HG02642 (cell line): Measurements from ENCODE around the gene NAV2.

ENCODE experiments used
- ATAC-seq: cut with Tn5 transposase; IDR thresholded peaks from one replicate; pipeline ENCODE4 v1.9.1; 2021; ENCODE audit warnings: mild to moderate bottlenecking; ENCODE audit not compliant: unreplicated experiment, poor library complexity

NAV2 gene

DNA sequence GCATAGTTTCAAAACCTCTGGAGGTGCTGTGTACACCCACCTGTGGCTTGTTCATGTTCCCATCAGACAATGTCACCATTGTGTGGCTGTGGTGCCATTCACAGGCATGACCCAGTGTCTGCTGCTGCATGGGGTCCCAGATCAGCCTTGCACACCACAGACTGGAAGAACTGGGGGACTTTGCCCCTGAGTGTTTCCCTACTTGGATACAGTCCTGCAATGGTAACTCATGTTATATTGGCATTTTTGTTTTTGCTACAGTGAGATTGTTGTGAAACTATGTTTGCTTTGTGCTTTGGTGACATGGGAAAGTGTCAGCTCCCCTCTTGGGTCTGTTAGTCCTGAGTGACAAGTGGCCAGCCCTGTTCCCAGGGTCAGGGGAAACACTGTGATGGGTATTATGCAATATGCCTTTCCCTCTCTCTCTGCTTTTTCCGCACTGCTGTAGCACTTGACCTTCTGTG is 108.8 kb downstream of the NAV2 start:
- ATAC-seq: no peak

DNA sequence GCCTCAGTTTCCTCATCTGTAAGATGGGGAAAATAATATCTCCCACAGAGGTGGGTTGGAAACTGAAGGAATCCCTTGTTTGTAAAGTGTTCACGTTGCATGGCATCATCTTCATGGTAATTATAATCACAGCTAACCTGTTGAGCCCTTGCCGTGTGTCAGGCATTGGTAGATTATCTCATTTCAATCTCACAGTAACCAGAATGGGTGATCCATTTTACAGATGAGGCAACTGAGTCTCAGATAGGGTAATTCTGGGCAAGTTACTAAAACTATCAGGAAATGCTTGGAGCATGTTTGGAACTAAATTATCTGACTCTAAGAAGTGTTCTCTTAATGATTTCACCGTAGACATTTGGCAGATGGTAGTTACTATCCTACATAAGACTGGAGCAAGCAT is 109.4 kb downstream of the NAV2 start:
- no peak for ATAC-seq

DNA sequence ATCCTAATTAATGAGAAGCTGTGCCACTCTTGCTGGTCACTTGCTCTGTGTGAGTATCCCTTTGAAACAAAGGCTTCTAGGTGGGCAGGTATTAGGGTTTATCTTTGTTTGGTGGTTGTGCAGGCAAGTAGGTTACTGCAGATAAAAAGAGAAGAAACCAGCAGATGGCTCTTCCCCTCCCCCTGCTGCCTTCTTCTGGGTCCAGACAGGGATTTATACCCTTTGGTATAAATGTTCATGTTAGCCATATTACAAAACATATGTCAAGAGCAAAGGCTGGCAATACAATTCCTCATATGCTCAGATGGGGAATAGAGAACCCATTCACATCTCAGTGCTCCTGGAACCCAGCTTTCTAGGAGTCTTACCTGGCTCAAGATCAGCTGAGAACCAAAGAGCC is 109.9 kb downstream of the NAV2 start:
- ATAC-seq: no peak

DNA sequence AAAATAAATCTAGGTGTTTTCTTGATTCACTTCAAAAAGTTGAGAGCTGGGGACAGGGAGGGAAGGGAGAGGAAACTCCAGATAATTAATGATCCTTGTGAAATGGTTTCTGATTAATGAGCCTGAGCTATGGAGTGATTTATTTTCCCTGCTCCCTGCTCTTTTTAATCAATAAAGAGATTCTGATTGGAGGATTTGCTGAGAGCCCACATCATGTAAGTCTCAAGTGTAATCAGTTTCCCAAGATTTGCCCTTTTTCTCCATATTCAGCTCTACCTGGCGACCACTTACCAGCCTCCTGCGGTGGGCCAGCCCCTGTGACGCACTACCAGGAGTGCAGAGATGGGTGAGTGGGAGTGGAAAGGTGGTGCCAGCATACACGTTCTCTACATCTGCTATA is 114.0 kb downstream of the NAV2 start:
- ATAC-seq: no peak

DNA sequence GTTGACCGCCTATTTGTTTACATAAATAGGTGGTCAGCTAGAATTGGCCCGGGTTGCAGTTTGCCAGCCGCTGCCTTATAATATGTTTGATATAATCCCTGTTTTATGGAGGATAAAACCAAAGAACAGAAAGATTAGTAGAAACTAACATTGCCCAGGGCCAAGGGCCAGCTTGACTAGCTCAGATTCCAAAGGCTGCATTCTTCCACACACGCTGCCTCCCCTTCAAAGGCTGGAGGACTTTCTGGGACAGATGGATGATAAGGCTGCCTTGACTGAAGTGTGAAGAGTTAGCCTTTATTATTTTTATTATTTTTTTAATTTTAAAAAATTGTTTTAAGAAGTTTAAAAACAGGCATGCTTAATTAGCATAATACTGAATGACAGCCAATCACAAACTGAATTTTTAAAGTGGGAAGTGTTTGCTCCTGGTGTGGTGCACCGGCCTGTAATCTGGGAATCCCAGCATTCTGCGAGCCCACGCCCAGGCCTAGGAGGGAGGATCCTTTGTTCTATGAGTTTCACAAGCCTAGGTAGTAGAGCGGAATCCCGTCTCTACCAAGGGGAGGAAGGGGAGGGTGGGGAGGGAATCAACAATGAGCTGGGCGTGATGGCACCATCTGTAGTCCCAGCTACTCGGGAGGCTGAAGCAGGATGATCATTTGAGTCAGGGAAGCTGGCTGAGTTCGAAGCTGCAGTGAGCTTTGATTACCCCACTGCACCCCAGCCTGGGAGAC is 114.9 kb downstream of the NAV2 start:
- ATAC-seq: no peak

DNA sequence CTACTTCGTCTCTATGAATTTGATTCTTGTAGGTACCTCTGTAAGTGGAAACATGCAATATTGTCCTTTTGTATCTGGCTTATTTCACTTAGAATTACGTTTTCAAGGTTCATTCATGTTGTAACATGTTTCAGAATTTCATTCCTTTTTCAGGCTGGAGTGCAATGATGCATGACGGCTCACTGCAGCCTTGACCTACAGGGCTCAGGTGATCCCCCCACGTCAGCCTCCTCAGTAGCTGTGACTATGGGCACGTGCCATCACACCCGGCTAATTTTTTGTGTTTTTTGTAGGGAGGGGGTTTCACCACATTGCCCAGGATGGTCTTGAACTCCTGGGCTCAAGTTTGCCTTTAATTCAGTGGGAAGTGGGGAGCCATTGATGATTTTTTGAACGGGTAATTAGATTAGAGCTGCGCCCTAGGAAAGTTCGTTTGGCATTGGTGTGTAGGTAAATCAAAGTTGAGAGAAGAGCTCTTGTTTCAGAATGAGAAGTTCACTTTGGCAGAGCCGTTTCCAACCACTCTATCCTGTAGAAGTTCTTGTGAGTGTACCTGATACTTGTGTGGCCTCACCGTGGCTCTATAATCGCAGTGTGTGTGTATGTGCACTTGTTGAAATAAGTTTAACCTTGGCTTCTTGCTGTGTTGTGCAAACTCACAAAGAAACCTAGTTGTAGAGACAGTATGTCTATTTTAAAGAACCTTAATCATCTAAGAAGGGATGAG is 115.9 kb downstream of the NAV2 start:
- ATAC-seq: no peak

DNA sequence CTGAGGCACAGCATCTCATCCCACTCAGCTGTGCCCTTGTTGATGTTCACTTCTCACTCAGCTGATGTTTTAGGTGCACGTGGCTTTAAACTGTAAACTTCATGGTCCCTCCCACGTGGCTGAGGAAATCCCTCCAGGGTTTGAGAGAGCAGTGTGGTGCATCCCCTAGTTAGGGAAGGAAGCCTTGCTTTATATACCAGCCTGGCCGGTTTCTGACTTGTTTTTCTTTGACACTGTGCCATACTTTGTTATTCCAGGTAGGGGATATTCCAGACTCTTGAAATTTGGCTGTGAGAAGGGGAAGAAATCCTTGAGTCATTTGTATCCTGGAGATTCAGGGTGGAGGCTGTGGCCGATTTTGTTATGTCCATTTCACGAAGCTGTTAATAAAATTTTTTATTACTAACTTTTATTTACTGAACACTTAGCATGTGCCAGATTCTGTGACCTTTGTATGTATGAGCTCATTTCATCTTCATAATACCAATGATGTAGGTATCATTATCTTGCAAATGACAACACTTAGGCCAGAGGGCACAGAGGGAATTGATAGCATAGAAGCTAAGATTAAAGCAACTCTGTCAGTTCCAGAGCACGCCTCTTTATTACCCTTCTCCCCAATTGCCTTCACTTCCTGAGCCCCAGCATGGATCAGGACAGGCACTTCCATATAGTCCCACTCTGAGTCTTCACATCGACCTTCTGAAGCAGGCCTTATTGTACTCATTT is 116.6 kb downstream of the NAV2 start:
- ATAC-seq: no peak

DNA sequence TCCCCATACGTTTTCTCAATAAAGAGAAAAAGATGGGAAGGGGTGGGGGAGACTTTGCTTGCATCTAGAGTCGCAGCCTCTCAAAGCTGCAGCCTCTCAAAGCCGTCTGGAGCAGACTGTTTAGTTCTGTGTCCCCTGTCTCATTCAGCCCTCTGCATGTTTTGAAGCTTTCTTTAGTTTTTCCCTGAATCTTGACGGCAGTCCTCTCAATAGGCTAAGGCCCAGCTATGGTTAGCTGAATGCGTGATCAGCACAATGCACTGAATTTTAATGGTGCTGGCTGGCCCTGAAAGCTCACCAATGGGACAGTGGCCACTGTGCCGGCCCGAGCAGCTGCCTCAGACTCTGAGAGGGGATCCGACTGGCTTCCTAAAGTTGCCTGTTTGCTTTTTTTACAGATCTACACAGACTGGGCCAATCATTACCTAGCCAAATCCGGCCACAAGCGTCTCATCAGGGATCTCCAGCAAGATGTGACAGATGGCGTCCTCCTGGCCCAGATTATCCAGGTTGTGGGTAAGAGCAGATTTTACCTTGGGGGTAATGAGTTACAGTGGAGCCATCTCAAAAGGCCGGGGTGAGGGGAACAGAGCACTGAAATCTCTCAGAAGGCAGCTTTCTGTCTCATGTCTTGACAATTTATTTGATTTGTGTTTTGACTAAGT is 119.6 kb downstream of the NAV2 start:
- ATAC-seq: no peak

DNA sequence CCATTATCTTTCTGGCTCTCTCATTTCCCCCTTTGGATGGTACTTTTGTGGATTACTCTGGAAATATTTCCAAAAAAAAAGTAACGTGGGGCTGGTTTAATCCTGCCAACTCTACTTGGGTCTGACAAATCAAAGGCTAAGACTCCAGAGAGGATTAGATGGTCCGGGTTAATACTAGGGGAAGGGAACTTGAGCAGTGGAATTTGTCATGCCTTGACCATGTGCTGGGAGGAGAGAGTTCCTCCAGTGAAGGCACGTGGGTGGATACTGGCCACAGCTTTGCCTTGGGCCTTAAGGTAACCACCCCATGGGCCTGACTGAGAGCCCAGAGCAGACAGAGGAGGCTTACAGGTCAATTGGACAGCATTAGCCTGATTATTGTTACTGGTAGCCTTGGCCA is 120.3 kb downstream of the NAV2 start:
- ATAC-seq: no peak

DNA sequence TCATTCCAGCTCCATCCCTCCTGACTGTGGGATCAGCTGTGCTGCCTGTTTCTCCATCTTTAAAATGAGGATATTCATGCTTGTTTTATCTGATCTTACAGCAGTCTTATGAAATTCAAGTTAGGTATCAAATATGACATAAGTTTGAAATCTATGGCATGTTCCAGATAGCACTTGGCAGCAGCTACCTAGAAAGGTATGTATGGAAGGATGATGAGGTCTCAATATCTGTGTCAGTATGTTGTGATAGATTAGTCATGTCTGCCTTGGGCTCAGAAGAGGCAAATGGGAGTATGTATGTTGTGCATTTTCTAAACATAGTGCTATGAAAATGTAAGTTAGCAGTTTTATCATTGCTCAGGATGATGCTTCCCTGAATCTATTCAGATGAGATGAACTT is 122.1 kb downstream of the NAV2 start:
- ATAC-seq: no peak

DNA sequence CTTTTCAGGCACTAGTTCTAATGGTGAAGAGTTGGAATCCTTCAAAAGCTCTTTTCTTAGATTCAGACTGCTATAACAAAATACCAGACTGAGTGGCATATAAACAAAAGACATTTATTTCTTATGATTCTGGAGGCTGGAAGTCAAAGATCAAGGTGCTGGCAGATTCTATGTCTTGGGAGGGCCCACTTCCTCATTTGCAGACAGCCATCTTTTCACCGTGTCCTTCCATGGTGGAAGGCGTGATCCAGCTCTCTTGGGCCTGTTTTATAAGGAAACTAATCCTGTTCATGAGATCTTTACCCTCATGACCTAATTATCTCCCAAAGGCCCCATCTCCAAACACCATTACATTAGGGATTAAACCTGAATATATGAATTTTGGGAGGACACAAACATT is 124.0 kb downstream of the NAV2 start:
- no peak for ATAC-seq

DNA sequence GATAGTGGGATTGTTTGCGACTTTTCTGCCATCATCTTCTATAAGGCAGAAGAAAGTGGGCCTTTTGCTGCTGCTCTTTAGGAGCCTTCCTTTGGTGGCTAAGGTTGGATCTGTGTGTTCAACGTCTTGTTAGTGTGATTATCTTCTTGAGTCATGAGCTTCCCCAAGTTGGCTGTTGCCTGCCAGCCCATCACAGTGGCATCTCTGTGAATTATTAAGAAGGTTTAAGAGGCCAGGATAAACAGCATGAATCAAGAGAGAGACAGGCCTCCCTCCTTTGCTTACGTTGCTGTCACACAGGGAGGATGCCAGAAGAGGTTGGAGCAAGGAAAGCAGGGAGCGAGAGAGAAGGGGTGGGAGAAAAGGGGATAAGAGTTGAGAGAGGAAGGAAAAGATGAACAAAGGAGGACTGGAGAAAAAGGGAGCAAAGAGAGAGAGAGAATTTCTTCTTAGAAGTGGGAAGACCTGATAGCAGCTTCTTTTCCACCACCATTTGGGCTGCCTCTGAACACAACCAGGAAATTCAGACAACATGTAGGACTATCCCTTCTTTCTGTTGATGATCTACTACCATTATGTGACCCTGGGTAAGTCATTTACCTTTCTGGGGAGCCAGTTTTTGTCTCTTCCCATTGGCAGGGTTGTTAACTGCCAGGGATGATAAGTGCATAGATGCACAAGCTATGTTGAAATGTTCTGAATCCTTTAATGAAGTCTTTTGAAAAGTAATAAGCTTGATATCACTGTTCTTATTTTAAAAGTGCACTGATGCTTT is 126.5 kb downstream of the NAV2 start:
- no peak for ATAC-seq

DNA sequence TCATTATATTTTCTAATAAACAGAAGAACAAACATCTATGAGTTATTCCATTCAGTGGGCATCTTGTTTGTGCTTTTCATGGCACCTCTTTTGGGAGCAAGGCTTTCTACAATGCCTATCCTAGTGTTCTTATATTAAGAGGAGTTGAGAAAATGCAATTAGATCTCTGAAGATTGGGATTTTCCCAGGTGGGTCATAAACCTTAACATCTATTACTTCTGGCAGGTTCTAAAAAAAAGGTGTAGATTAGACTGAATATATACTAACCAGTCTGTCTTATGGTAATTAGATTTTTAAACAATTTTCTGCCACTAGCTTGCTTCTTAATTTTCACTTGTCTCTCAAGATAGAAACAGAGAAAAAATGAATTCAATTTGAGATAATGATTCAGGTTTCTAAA is 128.3 kb downstream of the NAV2 start:
- ATAC-seq: no peak

DNA sequence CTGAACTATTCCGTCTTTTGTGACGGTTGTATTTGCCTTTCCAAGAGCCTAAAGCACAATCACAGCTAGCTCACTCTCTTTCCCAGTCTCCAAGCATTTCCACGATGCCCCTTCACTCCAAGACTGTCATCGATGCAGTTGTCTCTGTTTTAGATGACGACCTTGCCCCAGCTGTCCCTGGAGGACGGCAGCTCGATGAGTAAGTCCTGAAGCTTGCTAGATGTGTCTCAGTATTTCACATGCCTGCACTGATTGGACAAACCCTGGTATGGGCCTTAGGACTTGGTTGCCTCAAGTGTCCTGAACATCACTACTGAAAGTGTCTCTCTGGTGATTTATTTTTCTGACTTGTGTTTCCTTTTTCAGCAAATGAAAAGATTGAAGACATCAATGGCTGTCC is 129.9 kb downstream of the NAV2 start:
- no peak for ATAC-seq

DNA sequence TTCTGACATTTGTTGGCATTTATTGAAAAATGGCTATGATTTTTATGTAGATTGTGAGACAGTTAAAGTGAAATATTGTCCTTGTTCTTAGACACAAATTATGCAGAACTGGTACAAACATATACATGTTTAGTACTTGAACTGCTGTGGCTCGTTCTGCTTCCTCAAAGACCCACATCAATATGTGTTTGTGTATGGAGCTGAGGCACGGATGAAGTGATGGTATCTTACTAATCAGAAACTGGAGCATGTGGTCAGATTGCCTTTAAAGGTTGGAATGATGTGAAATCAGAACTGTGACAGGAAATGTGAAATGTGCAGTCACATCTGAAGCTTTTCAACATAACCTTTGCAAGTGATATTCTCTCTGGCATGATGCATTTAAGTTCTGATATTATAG is 130.4 kb downstream of the NAV2 start:
- ATAC-seq: no peak

DNA sequence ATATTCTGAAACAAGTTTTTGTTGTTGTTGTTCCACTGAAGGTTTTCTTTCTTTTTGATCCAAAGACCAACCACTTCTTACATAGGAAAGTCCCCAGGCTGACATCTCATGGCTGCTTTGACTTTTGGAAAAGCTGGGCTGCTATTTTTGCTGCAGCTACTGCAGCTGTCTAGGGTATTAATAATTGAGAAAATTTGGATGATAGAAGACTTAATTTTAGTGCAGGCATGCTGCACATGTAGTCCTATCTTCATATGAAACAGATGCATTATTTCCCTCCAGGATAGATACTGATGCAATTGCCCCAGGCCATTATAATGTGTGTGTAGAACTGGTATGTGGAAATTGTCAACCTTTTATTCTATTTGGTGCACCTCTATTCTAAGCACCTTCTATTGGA is 131.4 kb downstream of the NAV2 start:
- no peak for ATAC-seq

DNA sequence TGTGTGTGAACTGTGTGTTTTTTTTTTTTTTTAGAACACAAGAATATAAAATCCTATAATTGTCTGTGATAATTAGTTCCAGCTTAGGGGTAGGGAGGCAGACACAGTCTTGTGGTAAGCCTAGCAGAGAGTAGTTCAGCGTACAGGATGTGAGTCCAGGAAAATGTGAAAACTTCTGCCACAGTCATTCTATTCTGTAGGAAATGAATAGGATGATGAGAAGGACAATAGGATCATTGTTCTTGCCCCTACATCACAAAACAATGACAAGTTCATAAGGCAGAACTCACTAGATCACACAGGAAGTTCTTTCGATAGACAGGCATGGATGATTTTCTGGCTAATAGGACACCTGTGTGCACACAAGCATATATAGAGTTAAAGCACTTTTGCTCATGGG is 132.2 kb downstream of the NAV2 start:
- ATAC-seq: no peak

DNA sequence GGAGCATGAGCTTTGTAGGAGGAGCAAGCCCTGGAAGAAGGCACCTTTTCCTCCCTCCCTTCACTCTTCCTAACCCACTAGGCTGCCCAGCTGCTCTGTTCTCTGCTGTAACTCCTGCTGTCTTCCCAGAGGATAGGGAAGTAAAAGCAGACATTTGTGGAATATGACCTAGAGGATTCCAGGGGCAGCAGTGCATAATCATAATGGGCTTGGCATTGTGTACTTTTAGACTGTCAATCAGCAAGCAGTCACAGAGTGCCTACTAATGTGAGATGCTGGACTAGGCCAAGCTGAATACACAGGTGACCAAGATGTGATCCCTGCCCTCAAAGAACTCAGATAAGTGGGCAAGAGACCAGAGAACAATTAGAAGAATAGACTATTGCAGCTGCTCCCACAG is 133.0 kb downstream of the NAV2 start:
- no peak for ATAC-seq

DNA sequence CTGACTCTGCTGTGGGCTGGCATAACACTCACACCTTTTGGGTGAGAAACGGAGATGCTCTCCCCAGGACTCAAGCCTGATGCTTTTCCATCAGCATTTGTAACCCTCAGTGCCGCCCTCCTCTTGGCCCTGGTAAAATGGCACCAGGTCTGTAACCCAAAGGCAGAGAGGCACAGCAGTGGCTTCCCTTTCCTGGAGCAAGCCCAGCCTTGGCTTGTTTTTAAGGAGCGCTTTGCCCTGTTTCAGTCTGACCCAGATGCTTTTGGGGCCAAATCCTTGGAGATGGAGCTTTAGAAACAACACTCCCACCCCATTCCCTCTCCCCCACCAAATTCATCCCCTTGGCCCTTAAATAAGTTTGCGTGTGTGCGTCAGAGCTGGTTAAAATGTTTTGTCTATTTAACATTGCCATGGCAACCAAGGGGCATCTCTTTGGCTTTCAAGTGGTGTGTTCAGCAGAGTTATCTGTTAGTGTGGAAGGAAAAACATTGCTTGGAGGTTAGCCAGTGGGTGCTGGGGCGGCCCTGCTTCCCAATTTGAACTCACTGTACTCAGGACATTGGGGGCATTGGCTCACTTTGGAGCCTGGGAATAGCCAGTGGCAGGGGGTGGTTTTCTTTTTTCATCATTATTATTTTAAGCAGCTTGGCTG is 134.1 kb downstream of the NAV2 start:
- no peak for ATAC-seq

DNA sequence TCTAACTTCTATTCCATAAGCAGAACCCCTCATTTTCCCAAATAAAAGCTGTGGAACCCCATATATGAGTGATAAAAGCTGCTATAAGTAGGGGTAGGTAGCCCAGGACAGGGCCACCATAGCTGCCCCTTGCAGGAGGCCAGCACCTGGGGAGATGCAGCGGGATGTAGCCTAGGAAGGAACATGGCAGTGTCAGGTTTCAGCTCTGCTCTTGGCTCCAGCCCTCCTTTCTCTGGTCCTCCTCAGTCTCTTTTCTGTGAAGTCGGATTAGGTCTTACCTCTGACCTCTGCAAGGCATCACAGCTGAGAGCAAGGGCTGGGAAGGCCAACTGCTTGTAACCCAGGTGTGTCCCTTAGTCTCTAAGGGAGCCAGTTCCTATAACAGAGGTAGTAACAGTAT is 135.6 kb downstream of the NAV2 start:
- no peak for ATAC-seq
